ENCODE results near the gene PLEKHH2.

DNA sequence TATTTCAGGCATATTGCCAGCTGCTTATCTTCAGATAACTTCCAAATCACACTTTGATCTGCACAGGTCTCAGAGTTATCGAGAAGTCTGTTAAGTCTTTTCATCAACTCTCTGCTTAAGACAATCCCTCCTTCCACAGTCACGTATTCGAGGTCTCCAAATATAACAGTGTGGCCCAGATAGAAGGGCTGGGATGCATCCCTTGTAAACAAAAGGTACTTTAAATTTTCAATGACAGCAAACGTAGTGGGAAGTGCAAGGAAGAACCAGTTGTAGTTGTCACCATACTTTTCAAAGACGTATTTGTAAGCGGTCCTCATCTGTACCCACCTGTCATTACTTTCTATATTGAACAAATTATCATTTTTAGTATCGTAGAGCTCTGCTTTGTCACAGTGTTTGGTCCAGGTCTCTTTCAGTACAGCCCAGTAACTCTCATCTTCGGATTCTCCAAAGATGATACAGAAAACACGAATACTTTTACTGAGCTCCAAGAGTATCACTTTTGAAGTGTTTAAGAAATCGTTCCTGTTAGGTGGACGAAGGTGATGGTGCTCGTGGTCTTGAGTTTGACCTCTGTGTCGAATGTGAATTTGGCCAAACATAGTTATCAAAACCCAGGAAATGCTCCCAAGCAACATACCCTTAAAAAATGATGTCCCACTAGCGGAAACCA, 38.7 kb downstream of the PLEKHH2 start:
- TF ChIP-seq GATA3 (IDR thresholded peaks at IDR 0.05; ENCODE audit: low read depth, low read length) (no peak), GATA2 (IDR thresholded peaks at IDR 0.05; ENCODE audit: low read depth, low read length) (no peak)
